Heart left ventricle (tissue), 16 donors: ENCODE data around the gene IER5L. TPM values are rescaled to one million over a fixed set of nuclear protein-coding genes. Genes with fewer than 3 reads are reported as not detected.

Experiments
- ATAC-seq, 4 donors: fragments of 200-7000 bp; cut with Tn5 transposase; one replicate each; pipeline ENCODE4 v1.9.1; 2020 to 2022; ENCODE audit warnings: moderate library complexity in 4 of 4, mild to moderate bottlenecking in 3 of 4, moderate number of reproducible peaks in 1 of 4
- DNase-seq, 5 donors: peaks; one replicate each; pipeline ENCODE4 v3.0.0-alpha.2; 2020
- H3K27ac ChIP-seq, 12 donors: fragments of 200-600 bp; sonication (generic) in 4 of 12; one replicate each; pipeline versions ENCODE4 v1.5.0 to v1.8.0; 2016 to 2022; ENCODE audit warnings: mild to moderate bottlenecking in 2 of 12
- H3K27me3 ChIP-seq, 9 donors: fragments of 200-600 bp; sonication (generic) in 2 of 9; one replicate each; pipeline versions ENCODE4 v1.5.1 to v1.8.0; 2016 to 2022; ENCODE audit warnings: mild to moderate bottlenecking in 3 of 9
- H3K36me3 ChIP-seq, 9 donors: fragments of 200-600 bp; sonication (generic) in 2 of 9; one replicate each; pipeline versions ENCODE4 v1.5.0 to v1.8.0; 2018 to 2022; ENCODE audit warnings: mild to moderate bottlenecking in 2 of 9
- H3K4me1 ChIP-seq, 12 donors: fragments of 200-600 bp; sonication (generic) in 4 of 12; one replicate each; pipeline versions ENCODE4 v1.5.0 to v1.8.0; 2016 to 2022; ENCODE audit warnings: mild to moderate bottlenecking in 3 of 12
- H3K4me3 ChIP-seq, 12 donors: fragments of 200-600 bp; sonication (generic) in 4 of 12; one replicate each; pipeline versions ENCODE4 v1.5.0 to v1.8.0; 2017 to 2022; ENCODE audit warnings: mild to moderate bottlenecking in 9 of 12, moderate library complexity in 4 of 12
- H3K9me3 ChIP-seq, 12 donors: fragments of 200-600 bp; sonication (generic) in 4 of 12; one replicate each; pipeline versions ENCODE4 v1.5.0 to v1.8.0; 2016 to 2022; ENCODE audit warnings: mild to moderate bottlenecking in 1 of 12
- CTCF ChIP-seq, 12 donors: fragments of 200-600 bp; sonication (generic) in 4 of 12; IDR thresholded peaks; one replicate each; pipeline versions ENCODE4 v1.5.0 to v1.8.0; 2018 to 2022; ENCODE audit warnings: antibody characterized with exemption in 12 of 12, mild to moderate bottlenecking in 5 of 12
- POLR2A ChIP-seq, 2 donors: fragments of 450-650 bp; IDR thresholded peaks; one replicate each; pipeline ENCODE4 v1.6.1; 2017; ENCODE audit warnings: antibody characterized with exemption in 2 of 2, mild to moderate bottlenecking in 2 of 2, moderate library complexity in 2 of 2
- WGBS, 4 donors: extraction: QIAGEN DNeasy Blood & Tissue Kit in 2 of 4; methylation state at CpG; one replicate each; pipeline versions ENCODE4 v1.1.5 to v1.1.7; 2013 to 2018; 5-methylcytosine and 5-hydroxymethylcytosine counted together
- intact Hi-C, 10 donors: fragments of 100-400 bp; cut with DNase I; formaldehyde crosslinking; loops; one replicate each; pipeline versions ENCODE4 v1.11.1 to v1.14.2; 2022
- polyA plus RNA-seq, 2 donors: library from polyadenylated mRNA; stranded (reverse); fragments of 200-250 nt; gene quantifications; one replicate each; pipeline ENCODE4 v1.2.3, GENCODE V29; 2013
- total RNA-seq, 9 donors: library from RNA; depleted of rRNA in 2 of 9; stranded (reverse); fragments of >200 nt in 2 of 9; fragmentation: NEBNext Ultra II Directional in 3 of 9; extraction: Animal tissue kit (Norgen Biotek cat#: 25700) in 3 of 9; gene quantifications; one replicate each; pipeline versions ENCODE4 v1.1.0 to v1.2.4, GENCODE V29; 2016 to 2023
- donor health status: ischemic (EF 13 %, LVEDD 7.1; RV severe dilation, severe dysfunction).
- donor health status: healthy with polysubstance abuse.
- donor health status: DM: no; HTN: yes; CAD: no.
- donor health status: DM: no; HTN: no; CAD: no.
- donor health status: ischemic (EF 25% LVEDD 6.9; RV normal size, moderate dysfunction).
- donor health status: ischemic (EF 25% LVEDD 5.7; RV mildly dilated, moderate dysfunction).
- donor health status: healthy.
- donor health status: DM: yes; HTN: yes; CAD: no.
- donor health status: ischemic (EF 35%, LVEDD 5.7; RV mildly dilated, moderate dysfunction).
- donor health status: nonischemic (EF 11% LVEDD 7.7; RV severe dilation, severe dysfunction).
- donor health status: DM: yes; HTN: yes; CAD: no.
- donor health status: PGD.
- donor health status: ischemic (EF 29% LVEDD 5.4; RV normal size, mild dysfunction).
- donor health status: nonischemic (EF 23%, LVEDD 6.1; RV moderate dilation, normal function).

Gene IER5L
- total and polyA plus RNA-seq, 11 donors, result 2.8 to 18.4 (median 5.5) TPM

GRCh38 chr9:129221233-129221632 is 43.2 kb upstream of the IER5L start:
- no peaks in the 10 kb centered on the region for H3K9me3 ChIP-seq
- no peak for DNase-seq
- peaks cover 0 to 41% (median 20%) of the 10 kb centered on the region in 12 donors for H3K4me1 ChIP-seq
- no peak overlapping the region for H3K27ac ChIP-seq
- no peak for TF ChIP-seq POLR2A (IDR thresholded peaks at IDR 0.05)
- TF ChIP-seq CTCF (IDR thresholded peaks at IDR 0.05), result no peak
- no peaks in the 10 kb centered on the region for H3K27me3 ChIP-seq
- no peaks in the 10 kb centered on the region for H3K36me3 ChIP-seq
- ATAC-seq, result no peak
- whole genome bisulfite sequencing, 4 donors, result 86 to 89% (median 87%) methylated on average over 7 of the region's 7 CpGs
- no peak overlapping the region for H3K4me3 ChIP-seq
- intact Hi-C loops, result no loop called here

- DNase-seq (no peak), ATAC-seq (no peak)
- Histone ChIP-seq H3K36me3 (no peaks in the 10 kb centered on the region), H3K27me3 (no peaks in the 10 kb centered on the region), H3K4me1 (peaks cover 0 to 37% (median 15%) of the 10 kb centered on the region in 12 donors), H3K9me3 (no peaks in the 10 kb centered on the region), H3K27ac (no peak overlapping the region), H3K4me3 (no peak overlapping the region)
- intact Hi-C loops, result no loop called here
- TF ChIP-seq CTCF (IDR thresholded peaks at IDR 0.05), result no peak
- TF ChIP-seq POLR2A (IDR thresholded peaks at IDR 0.05), result no peak
- WGBS, 4 donors, result 86 to 92% (median 90%) methylated on average over 6 of the region's 6 CpGs
Measured at GRCh38 chr9:129220771-129221170, 42.7 kb upstream of the IER5L start.

GRCh38 chr9:129218918-129219317 is 40.9 kb upstream of the IER5L start:
- TF ChIP-seq CTCF (IDR thresholded peaks at IDR 0.05) (no peak), POLR2A (IDR thresholded peaks at IDR 0.05) (no peak)

GRCh38 chr9:129218272-129218625 is 40.2 kb upstream of the IER5L start:
- H3K4me1 ChIP-seq, result peaks cover 0 to 11% (median 2%) of the 10 kb centered on the region in 12 donors
- intact Hi-C loops, result loop anchor here in 1 of 10 donors (5.0 kb wide), 1 partner anchor 34 kb away; no protein-coding TSS in a partner anchor
- no peaks in the 10 kb centered on the region for H3K27me3 ChIP-seq
- no peak overlapping the region for H3K4me3 ChIP-seq
- no peaks in the 10 kb centered on the region for H3K9me3 ChIP-seq
- no peaks in the 10 kb centered on the region for H3K36me3 ChIP-seq
- H3K27ac ChIP-seq, result peak overlapping the region in 1 of 12 donors; percentile 54
- DNase-seq, result no peak
- WGBS, 4 donors, result 58 to 69% (median 62%) methylated on average over 5 to 6 of the region's 6 CpGs
- no peak for TF ChIP-seq POLR2A (IDR thresholded peaks at IDR 0.05)
- TF ChIP-seq CTCF (IDR thresholded peaks at IDR 0.05), result no peak
- peak in 2 of 4 donors; percentile 15 to 25 for ATAC-seq

More at GRCh38 chr9:129218918-129219317, 40.9 kb upstream of the IER5L start:
- 80 to 85% (median 82%) methylated on average over 9 of the region's 9 CpGs for WGBS, 4 donors
- DNase-seq (no peak), ATAC-seq (no peak)
- intact Hi-C loops, result loop anchor here in 1 of 10 donors (5.0 kb wide), 1 partner anchor 33 kb away; no protein-coding TSS in a partner anchor
- Histone ChIP-seq H3K27me3 (no peaks in the 10 kb centered on the region), H3K4me3 (no peak overlapping the region), H3K36me3 (no peaks in the 10 kb centered on the region), H3K27ac (no peak overlapping the region), H3K9me3 (no peaks in the 10 kb centered on the region), H3K4me1 (peaks cover 0 to 18% (median 2%) of the 10 kb centered on the region in 12 donors)
